Skeletal muscle cell (primary cell): ENCODE data around the gene LSM11.

Experiments
- DNase-seq: peaks from one replicate; pipeline ENCODE4 v3.0.0-alpha.2; 2010; ENCODE audit warnings: low read depth
- H3K4me3 ChIP-seq: 2 replicates; pipeline ENCODE4 v1.5.1; 2011; ENCODE audit warnings: low read depth, mild to moderate bottlenecking, control low read depth, low read length, moderate library complexity

Gene LSM11

DNA sequence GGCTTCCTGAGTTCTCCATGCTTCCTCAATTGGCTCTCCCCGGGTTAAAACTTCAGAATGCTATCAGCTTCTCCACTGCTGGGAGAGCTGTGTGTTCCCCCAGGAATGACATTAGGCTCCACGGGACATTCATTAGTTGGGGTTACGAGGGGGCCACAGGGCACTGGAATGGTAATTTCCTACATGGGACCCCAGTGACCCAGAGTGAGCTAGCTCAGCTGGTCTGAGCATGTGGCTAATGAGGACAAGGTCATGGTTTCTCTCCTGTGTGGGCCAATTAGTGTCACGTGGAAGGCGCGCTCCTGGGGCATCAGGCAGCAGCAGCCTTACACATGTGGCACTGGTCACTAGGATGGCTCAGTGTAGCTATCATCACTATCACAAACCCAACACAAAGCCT, 21.0 kb downstream of the LSM11 start:
- H3K4me3 ChIP-seq = no peak overlapping the region
- DNase-seq = no peak

GRCh38 chr5:157766442-157766841, 22.9 kb downstream of the LSM11 start:
- H3K4me3 ChIP-seq = no peak overlapping the region
- DNase-seq = no peak

DNA sequence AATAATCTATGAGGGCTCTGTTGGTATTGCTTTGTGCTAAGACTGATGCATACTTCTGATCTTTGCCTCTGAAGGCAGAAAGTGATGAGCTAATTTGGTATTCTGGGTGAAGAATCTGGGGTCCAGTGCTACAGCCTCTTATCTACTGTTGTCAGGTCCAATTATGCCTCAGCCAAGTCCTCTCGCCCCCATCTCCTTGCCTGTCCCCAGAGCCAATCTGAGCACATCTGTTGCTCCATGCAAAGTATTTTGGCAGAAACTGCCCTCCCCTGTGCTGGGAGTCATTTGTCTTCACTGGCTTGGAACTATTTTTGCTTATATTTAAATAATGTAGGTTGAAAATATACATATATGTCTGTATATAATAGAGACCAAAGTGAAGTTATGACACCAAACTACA, 23.4 kb downstream of the LSM11 start:
- DNase-seq = no peak
- H3K4me3 ChIP-seq = no peak overlapping the region

- H3K4me3 ChIP-seq = no peak overlapping the region
- DNase-seq = no peak
These were observed 24.2 kb downstream of the LSM11 start for GRCh38 chr5:157767689-157768088.

- no peak for DNase-seq
These were observed 27.2 kb downstream of the LSM11 start for GRCh38 chr5:157770665-157771064.

GRCh38 chr5:157772127-157772526, 28.6 kb downstream of the LSM11 start:
- no peak for DNase-seq
- H3K4me3 ChIP-seq = no peak overlapping the region

More at GRCh38 chr5:157770665-157771064, 27.2 kb downstream of the LSM11 start:
- H3K4me3 ChIP-seq = no peak overlapping the region

GRCh38 chr5:157778121-157778805, 34.8 kb downstream of the LSM11 start:
- peak; percentile 22 for DNase-seq
- H3K4me3 ChIP-seq = no peak overlapping the region

- H3K4me3 ChIP-seq = no peak overlapping the region
- DNase-seq = no peak
These were observed 35.7 kb downstream of the LSM11 start for GRCh38 chr5:157779221-157779620.

GRCh38 chr5:157785801-157786200, 42.3 kb downstream of the LSM11 start:
- DNase-seq = no peak
- no peak overlapping the region for H3K4me3 ChIP-seq

- DNase-seq = no peak
- no peak overlapping the region for H3K4me3 ChIP-seq
These were observed 49.8 kb downstream of the LSM11 start for GRCh38 chr5:157793301-157793700.

GRCh38 chr5:157799578-157799977, 56.1 kb downstream of the LSM11 start:
- DNase-seq = no peak
- H3K4me3 ChIP-seq = no peak overlapping the region

DNA sequence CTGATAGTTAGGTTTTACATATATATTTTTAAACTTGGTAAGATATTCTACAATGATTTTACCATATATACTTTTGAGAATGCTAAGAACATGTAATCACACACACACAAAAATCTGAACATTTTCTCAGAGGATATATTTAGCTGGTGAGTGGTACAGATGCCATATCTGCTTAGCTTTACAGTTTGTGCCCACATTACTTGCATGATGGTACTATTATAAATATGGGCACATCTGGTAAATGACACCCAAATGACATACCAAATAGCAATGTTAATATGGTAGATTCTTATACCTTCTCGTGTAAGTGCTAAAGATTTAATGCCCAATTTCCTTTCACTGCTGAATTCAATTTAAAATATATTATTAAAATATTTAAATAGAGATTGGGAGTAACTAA, 56.6 kb downstream of the LSM11 start:
- no peak for DNase-seq
- no peak overlapping the region for H3K4me3 ChIP-seq

GRCh38 chr5:157802736-157803135, 59.2 kb downstream of the LSM11 start:
- DNase-seq = no peak
- H3K4me3 ChIP-seq = no peak overlapping the region

DNA sequence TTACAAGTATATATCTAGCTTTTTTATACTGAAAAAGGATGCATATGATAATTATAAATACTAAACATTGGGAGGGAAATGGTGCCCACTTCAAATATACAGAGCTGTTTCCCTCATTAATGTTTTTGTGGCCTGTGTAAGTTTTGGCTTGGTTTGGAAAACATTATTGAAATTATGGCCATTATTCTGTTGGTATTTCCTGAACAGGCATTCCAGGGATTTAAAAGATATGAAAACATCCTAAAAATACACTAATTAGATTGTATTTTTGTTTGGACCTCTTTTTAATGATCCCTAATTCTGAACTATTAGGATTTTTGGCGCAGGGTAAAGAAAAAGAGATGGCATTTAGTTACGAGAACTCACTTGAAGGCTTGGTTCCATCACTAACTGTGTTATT, 64.5 kb downstream of the LSM11 start:
- DNase-seq = no peak
- no peak overlapping the region for H3K4me3 ChIP-seq
